ENCODE data around the gene LMAN2.

Gene LMAN2

GRCh38 chr5:177364159-177364962 is 12.9 kb upstream of the LMAN2 start:
- Histone ChIP-seq H3K27ac (ENCODE audit: low read depth, low read length) (no peak overlapping the region), H3K27me3 (ENCODE audit: control insufficient read depth, low read length) (no peaks in the 10 kb centered on the region), H3K4me3 (ENCODE audit: low read length) (no peak overlapping the region), H3K36me3 (ENCODE audit: control insufficient read depth, low read length) (peaks cover 13% of the 10 kb centered on the region), H3K4me2 (ENCODE audit: low read length) (no peak overlapping the region), H3K79me2 (ENCODE audit: control insufficient read depth, low read length) (peaks cover 5% of the 10 kb centered on the region; the same call in 1 of the 2 replicates), H3F3A (ENCODE audit: control insufficient read depth, insufficient read depth) (peaks cover 6% of the 10 kb centered on the region), H3K9me3 (ENCODE audit: control insufficient read depth, insufficient read depth, low read length) (no peaks in the 10 kb centered on the region), H3K4me1 (ENCODE audit: control insufficient read depth, low read length) (peaks cover 49% of the 10 kb centered on the region), H4K20me1 (ENCODE audit: control insufficient read depth, insufficient read depth, low read depth, low read length) (0 out of 2 replicates have a peak, but pooled peaks cover 2% of the 10 kb centered on the region), H3K9me2 (replicated peaks; ENCODE audit: control insufficient read depth, low read length) (no peaks in the 10 kb centered on the region)
- no peak for TF ChIP-seq CTCF (IDR thresholded peaks at IDR 0.05; ENCODE audit: low read depth, low read length, poor library complexity, severe bottlenecking)

- Histone ChIP-seq H4K20me1 (ENCODE audit: control insufficient read depth, insufficient read depth, low read depth, low read length) (0 out of 2 replicates have a peak, but pooled peaks cover 1% of the 10 kb centered on the region), H3K27ac (ENCODE audit: low read depth, low read length) (no peak overlapping the region), H3K27me3 (ENCODE audit: control insufficient read depth, low read length) (no peaks in the 10 kb centered on the region), H3K4me1 (ENCODE audit: control insufficient read depth, low read length) (peaks cover 52% of the 10 kb centered on the region), H3K36me3 (ENCODE audit: control insufficient read depth, low read length) (peaks cover 8% of the 10 kb centered on the region), H3F3A (ENCODE audit: control insufficient read depth, insufficient read depth) (peaks cover 6% of the 10 kb centered on the region), H3K4me3 (ENCODE audit: low read length) (peak overlapping the region; percentile 74), H3K9me2 (replicated peaks; ENCODE audit: control insufficient read depth, low read length) (no peaks in the 10 kb centered on the region), H3K79me2 (ENCODE audit: control insufficient read depth, low read length) (peaks cover 11% of the 10 kb centered on the region), H3K4me2 (ENCODE audit: low read length) (peak overlapping the region; percentile 85), H3K9me3 (ENCODE audit: control insufficient read depth, insufficient read depth, low read length) (no peaks in the 10 kb centered on the region)
- no peak for TF ChIP-seq EZH2phosphoT487 (IDR thresholded peaks at IDR 0.05; ENCODE audit: borderline replicate concordance, low read length)
- no peak for TF ChIP-seq CTCF (IDR thresholded peaks at IDR 0.05; ENCODE audit: low read depth, low read length, poor library complexity, severe bottlenecking)
These were observed 12.1 kb upstream of the LMAN2 start for GRCh38 chr5:177363565-177363964.

- Histone ChIP-seq H3K36me3 (ENCODE audit: control insufficient read depth, low read length) (peaks cover under 1% of the 10 kb centered on the region; the same call in 1 of the 2 replicates), H3K4me1 (ENCODE audit: control insufficient read depth, low read length) (peaks cover 59% of the 10 kb centered on the region), H3K79me2 (ENCODE audit: control insufficient read depth, low read length) (peaks cover 18% of the 10 kb centered on the region), H3K9me2 (replicated peaks; ENCODE audit: control insufficient read depth, low read length) (no peaks in the 10 kb centered on the region), H3F3A (ENCODE audit: control insufficient read depth, insufficient read depth) (peaks cover 6% of the 10 kb centered on the region), H3K27ac (ENCODE audit: low read depth, low read length) (peak overlapping the region; percentile 58), H4K20me1 (ENCODE audit: control insufficient read depth, insufficient read depth, low read depth, low read length) (no peaks in the 10 kb centered on the region), H3K9me3 (ENCODE audit: control insufficient read depth, insufficient read depth, low read length) (no peaks in the 10 kb centered on the region), H3K4me2 (ENCODE audit: low read length) (peak overlapping the region; percentile 85), H3K4me3 (ENCODE audit: low read length) (peak overlapping the region; percentile 74), H3K27me3 (ENCODE audit: control insufficient read depth, low read length) (no peaks in the 10 kb centered on the region)
- TF ChIP-seq EZH2phosphoT487 (IDR thresholded peaks at IDR 0.05; ENCODE audit: borderline replicate concordance, low read length) (no peak), CTCF (IDR thresholded peaks at IDR 0.05; ENCODE audit: low read depth, low read length, poor library complexity, severe bottlenecking) (no peak)
These were observed 11.4 kb upstream of the LMAN2 start for GRCh38 chr5:177362610-177363507.
